Measurements from ENCODE around the gene TNRC6A.

The TNRC6A gene

GRCh38 chr16:24764916-24765315 is 35.5 kb downstream of the TNRC6A start:
- no peak for TF ChIP-seq EZH2phosphoT487 (IDR thresholded peaks at IDR 0.05; ENCODE audit: low read depth)
- TF ChIP-seq CTCF (IDR thresholded peaks at IDR 0.05; ENCODE audit: low read depth, low read length) = no peak
- H3K4me2 ChIP-seq (ENCODE audit: low read length) = no peak overlapping the region
- H2AFZ ChIP-seq (ENCODE audit: low read depth, low read length) = no peak overlapping the region
- H3K4me3 ChIP-seq (ENCODE audit: low read length) = no peak overlapping the region
- peaks cover 14% of the 10 kb centered on the region for H3K36me3 ChIP-seq (replicated peaks; ENCODE audit: low read depth, low read length)
- no peak overlapping the region for H3K27ac ChIP-seq (ENCODE audit: low read length)
- H3K27me3 ChIP-seq (ENCODE audit: low read depth, low read length) = no peaks in the 10 kb centered on the region
- peaks cover 24% of the 10 kb centered on the region for H4K20me1 ChIP-seq (ENCODE audit: insufficient read depth, low read length)
- H3K9me3 ChIP-seq (ENCODE audit: insufficient read depth, low read length) = no peaks in the 10 kb centered on the region
- H3K4me1 ChIP-seq (ENCODE audit: low read length) = no peaks in the 10 kb centered on the region
- peaks cover 6% of the 10 kb centered on the region for H3K79me2 ChIP-seq (ENCODE audit: low read length)
- no peak overlapping the region for H3K9ac ChIP-seq (ENCODE audit: low read length)

GRCh38 chr16:24766057-24766456 is 36.6 kb downstream of the TNRC6A start:
- H3K27me3 ChIP-seq (ENCODE audit: low read depth, low read length) = no peaks in the 10 kb centered on the region
- H3K4me3 ChIP-seq (ENCODE audit: low read length) = no peak overlapping the region
- peaks cover 8% of the 10 kb centered on the region for H3K4me1 ChIP-seq (ENCODE audit: low read length)
- TF ChIP-seq CTCF (IDR thresholded peaks at IDR 0.05; ENCODE audit: low read depth, low read length) = no peak
- no peak for TF ChIP-seq EZH2phosphoT487 (IDR thresholded peaks at IDR 0.05; ENCODE audit: low read depth)
- peaks cover 14% of the 10 kb centered on the region for H3K36me3 ChIP-seq (replicated peaks; ENCODE audit: low read depth, low read length)
- H3K9me3 ChIP-seq (ENCODE audit: insufficient read depth, low read length) = no peaks in the 10 kb centered on the region
- H3K9ac ChIP-seq (ENCODE audit: low read length) = no peak overlapping the region
- peaks cover 31% of the 10 kb centered on the region for H4K20me1 ChIP-seq (ENCODE audit: insufficient read depth, low read length)
- no peak overlapping the region for H3K4me2 ChIP-seq (ENCODE audit: low read length)
- H2AFZ ChIP-seq (ENCODE audit: low read depth, low read length) = no peak overlapping the region
- no peak overlapping the region for H3K27ac ChIP-seq (ENCODE audit: low read length)
- H3K79me2 ChIP-seq (ENCODE audit: low read length) = peaks cover 12% of the 10 kb centered on the region

DNA sequence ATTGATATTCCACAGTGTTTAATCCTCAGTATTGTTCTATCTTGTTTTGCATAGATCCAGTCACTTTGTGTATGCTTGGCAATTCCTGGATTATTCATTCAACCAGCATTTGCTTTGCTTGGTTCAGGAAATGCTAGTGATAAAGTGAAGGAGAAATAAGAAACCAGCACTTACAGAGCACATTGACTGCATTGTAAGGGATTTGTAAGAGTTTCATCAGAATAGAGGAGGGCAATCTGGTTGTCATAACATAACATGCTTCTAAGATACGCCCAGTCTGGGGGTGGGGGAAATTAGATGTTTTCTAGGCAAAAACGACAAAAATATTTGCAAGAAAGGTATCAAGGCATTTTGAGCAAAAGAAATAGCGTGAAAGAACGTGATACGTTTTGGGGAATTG is 40.4 kb downstream of the TNRC6A start:
- Histone ChIP-seq H2AFZ (ENCODE audit: low read depth, low read length) (no peak overlapping the region), H3K4me3 (ENCODE audit: low read length) (no peak overlapping the region), H3K27me3 (ENCODE audit: low read depth, low read length) (no peaks in the 10 kb centered on the region), H3K4me2 (ENCODE audit: low read length) (no peak overlapping the region), H3K4me1 (ENCODE audit: low read length) (peaks cover 8% of the 10 kb centered on the region), H3K9ac (ENCODE audit: low read length) (no peak overlapping the region), H3K9me3 (ENCODE audit: insufficient read depth, low read length) (no peaks in the 10 kb centered on the region), H4K20me1 (ENCODE audit: insufficient read depth, low read length) (peaks cover 46% of the 10 kb centered on the region), H3K36me3 (replicated peaks; ENCODE audit: low read depth, low read length) (peaks cover 13% of the 10 kb centered on the region), H3K79me2 (ENCODE audit: low read length) (peaks cover 41% of the 10 kb centered on the region), H3K27ac (ENCODE audit: low read length) (no peak overlapping the region)
- TF ChIP-seq EZH2phosphoT487 (IDR thresholded peaks at IDR 0.05; ENCODE audit: low read depth) = no peak
- TF ChIP-seq CTCF (IDR thresholded peaks at IDR 0.05; ENCODE audit: low read depth, low read length) = no peak

DNA sequence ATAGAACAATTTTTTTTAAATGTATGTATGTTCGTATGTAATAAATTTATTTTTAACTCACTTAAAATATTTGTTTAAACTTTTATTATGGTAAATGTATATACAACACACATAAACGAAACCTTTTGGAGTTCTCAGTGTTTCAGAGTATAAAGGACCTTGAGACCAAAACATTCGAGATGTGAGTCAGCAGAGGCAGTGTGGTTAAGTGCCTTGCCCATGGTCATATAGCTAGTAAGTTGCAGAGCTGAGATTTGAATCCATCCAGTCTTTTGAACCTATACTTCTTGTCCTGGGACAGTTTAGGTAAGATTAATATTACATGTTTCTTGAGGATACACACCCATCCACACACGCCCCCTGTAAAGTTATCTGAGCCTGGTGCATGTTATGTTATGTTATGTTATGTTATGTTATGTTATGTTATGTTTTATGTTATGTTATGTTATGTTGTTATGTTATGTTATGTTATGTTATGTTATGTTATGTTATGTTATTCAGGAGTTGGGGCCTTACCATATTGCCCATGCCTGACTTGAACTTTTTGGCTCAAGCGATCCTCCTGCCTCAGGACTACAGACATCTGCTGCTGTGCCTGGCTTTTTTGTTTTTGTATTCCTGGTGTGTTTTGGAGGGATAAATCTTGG is 41.8 kb downstream of the TNRC6A start:
- Histone ChIP-seq H3K9ac (ENCODE audit: low read length) (no peak overlapping the region), H3K4me2 (ENCODE audit: low read length) (no peak overlapping the region), H3K9me3 (ENCODE audit: insufficient read depth, low read length) (no peaks in the 10 kb centered on the region), H4K20me1 (ENCODE audit: insufficient read depth, low read length) (peaks cover 52% of the 10 kb centered on the region), H2AFZ (ENCODE audit: low read depth, low read length) (no peak overlapping the region), H3K36me3 (replicated peaks; ENCODE audit: low read depth, low read length) (peaks cover 21% of the 10 kb centered on the region), H3K4me3 (ENCODE audit: low read length) (no peak overlapping the region), H3K27me3 (ENCODE audit: low read depth, low read length) (no peaks in the 10 kb centered on the region), H3K79me2 (ENCODE audit: low read length) (peaks cover 53% of the 10 kb centered on the region), H3K27ac (ENCODE audit: low read length) (no peak overlapping the region), H3K4me1 (ENCODE audit: low read length) (peaks cover 8% of the 10 kb centered on the region)
- TF ChIP-seq CTCF (IDR thresholded peaks at IDR 0.05; ENCODE audit: low read depth, low read length) (no peak), EZH2phosphoT487 (IDR thresholded peaks at IDR 0.05; ENCODE audit: low read depth) (no peak)
